Measurements from ENCODE around the gene PTPRA.
"Not testable (repeated sequence)": the region's sequence is repeated elsewhere in the genome, so short reads cannot be mapped to it uniquely, and the experiment has no call there.

- not testable (repeated sequence) for TF ChIP-seq CTCF, POLR2A, EP300 (IDR thresholded peaks at IDR 0.05)
These were observed 142.0 kb downstream of the PTPRA start for GRCh38 chr20:3015302-3015701.
